Measurements from ENCODE around the gene FTCDNL1.

DNA sequence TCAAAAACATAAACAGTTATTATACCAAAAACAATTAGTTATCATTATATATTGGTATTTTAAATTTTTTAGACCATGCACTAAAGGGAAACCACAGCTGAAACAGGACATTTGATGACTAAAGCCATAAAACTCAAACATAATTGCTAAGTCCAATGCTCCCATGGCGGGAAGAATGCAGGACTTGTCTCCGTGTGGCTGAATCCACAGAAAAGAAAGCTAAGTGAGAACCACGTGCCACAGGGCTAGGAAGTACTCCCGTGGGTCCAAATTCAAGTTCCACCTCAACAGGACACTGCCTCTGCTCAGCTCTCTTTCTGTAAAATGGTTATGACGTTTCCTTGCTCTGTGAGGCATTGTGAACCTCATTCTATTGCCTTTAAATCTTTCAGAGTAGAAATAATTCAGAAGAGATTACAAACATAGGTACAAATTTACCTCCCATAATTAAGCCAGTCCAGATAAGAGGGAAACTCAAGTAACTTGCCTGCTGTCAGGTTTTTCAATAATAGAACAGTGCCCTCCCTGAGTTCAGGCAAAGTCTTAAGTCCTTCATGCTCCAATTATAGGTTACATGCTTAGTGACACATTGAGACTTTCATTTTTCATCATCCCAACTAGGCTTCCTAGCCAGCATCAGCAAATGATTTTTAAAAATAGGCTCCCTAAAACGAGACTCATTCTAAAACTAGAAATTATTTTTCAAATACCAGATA lies 36.7 kb downstream of the FTCDNL1 start:
- TF ChIP-seq CTCF (IDR thresholded peaks at IDR 0.05): no peak
- TF ChIP-seq, protein P1, sequence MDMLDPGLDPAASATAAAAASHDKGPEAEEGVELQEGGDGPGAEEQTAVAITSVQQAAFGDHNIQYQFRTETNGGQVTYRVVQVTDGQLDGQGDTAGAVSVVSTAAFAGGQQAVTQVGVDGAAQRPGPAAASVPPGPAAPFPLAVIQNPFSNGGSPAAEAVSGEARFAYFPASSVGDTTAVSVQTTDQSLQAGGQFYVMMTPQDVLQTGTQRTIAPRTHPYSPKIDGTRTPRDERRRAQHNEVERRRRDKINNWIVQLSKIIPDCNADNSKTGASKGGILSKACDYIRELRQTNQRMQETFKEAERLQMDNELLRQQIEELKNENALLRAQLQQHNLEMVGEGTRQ (IDR thresholded peaks at IDR 0.05; ENCODE audit: borderline replicate concordance, low read depth, low read length): no peak
- TF ChIP-seq RXRA (IDR thresholded peaks at IDR 0.05; ENCODE audit: borderline replicate concordance, low read depth): no peak
- no peak for TF ChIP-seq EZH2phosphoT487 (IDR thresholded peaks at IDR 0.05; ENCODE audit: borderline replicate concordance, low read depth)
- no peak for TF ChIP-seq MXI1 (IDR thresholded peaks at IDR 0.05; ENCODE audit: low read depth, low read length)
- no peak for TF ChIP-seq EP300 (IDR thresholded peaks at IDR 0.05; ENCODE audit: borderline replicate concordance in 1 of 2, low read depth in 1 of 2, low read length in 1 of 2)
- no peak for TF ChIP-seq GABPA (IDR thresholded peaks at IDR 0.05; ENCODE audit: low read depth)
- TF ChIP-seq NFIC (IDR thresholded peaks at IDR 0.05; ENCODE audit: borderline replicate concordance): no peak
- no peak for TF ChIP-seq RAD21 (IDR thresholded peaks at IDR 0.05; ENCODE audit: low read length)

Data from SK-N-SH (cell line).